GM12878 (cell line): ENCODE results near the gene CCDC102B. TPM values are rescaled to one million over a fixed set of nuclear protein-coding genes. Genes with fewer than 3 reads are reported as not detected.

ENCODE experiments used
- ATAC-seq: fragments of 200-7000 bp; cut with Tn5 transposase; 3 replicates; pipeline ENCODE4 v1.9.1; 2020; ENCODE audit warnings: mild to moderate bottlenecking, moderate library complexity
- BruUV-seq: library from RNA; stranded (reverse); fragments of 400-500 nt; replicated peaks from 2 replicates; lab custom pipeline; 2021; lab: Mats Ljungman, UMichigan
- CTCF ChIA-PET: fragments of 300-600 bp; sonication (Branson Sonifier 250); formaldehyde crosslinking; extraction: SDS; loops from one replicate; lab custom pipeline; 2021; ENCODE audit warnings: inconsistent platforms; lab: Yijun Ruan, JAX
- POLR2A ChIA-PET: fragments of 350-600 bp; formaldehyde crosslinking; extraction: SDS; loops from one replicate; lab custom pipeline; 2021; ENCODE audit warnings: inconsistent platforms; lab: Charles Lee
- RAD21 ChIA-PET: fragments of 300-600 bp; sonication (Branson Sonifier 250); formaldehyde crosslinking; loops from one replicate; lab custom pipeline; 2023; ENCODE audit warnings: antibody characterized with exemption; ENCODE audit not compliant: unreplicated experiment; lab: Charles Lee
- SMC1A ChIA-PET: fragments of 300-600 bp; sonication (Branson Sonifier 250); formaldehyde crosslinking; loops from one replicate; lab custom pipeline; 2023; ENCODE audit not compliant: unreplicated experiment, uncharacterized antibody; lab: Charles Lee
- DNase-seq: peaks from one replicate; pipeline ENCODE4 v3.0.0-alpha.2; 2011; ENCODE audit warnings: low read depth, low spot score
- FAIRE-seq: peaks from 3 replicates; lab custom pipeline; 2011; peaks lifted over from hg19 to GRCh38; lab: Jason Lieb, UNC
- H2AFZ ChIP-seq: 2 replicates; pipeline ENCODE4 v1.6.0; 2011; ENCODE audit warnings: low read depth, low read length, control low read depth; ENCODE audit not compliant: control insufficient read depth
- H3K27ac ChIP-seq: 2 replicates; pipeline ENCODE4 v1.5.1; 2011; ENCODE audit warnings: control low read depth; ENCODE audit not compliant: control insufficient read depth, insufficient read depth
- H3K27me3 ChIP-seq, 2 experiments: replicated peaks in 1 of 2; 2 replicates each; pipeline versions ENCODE4 v1.6.0 to v1.6.1; 2011; ENCODE audit warnings: low read length in 1 of 2; ENCODE audit not compliant: control insufficient read depth in 2 of 2, insufficient read depth in 2 of 2
- H3K36me3 ChIP-seq, 2 experiments: 2 replicates each; pipeline ENCODE4 v1.5.1; 2011; ENCODE audit warnings: low read length in 1 of 2; ENCODE audit not compliant: control insufficient read depth in 2 of 2, insufficient read depth in 2 of 2
- H3K4me1 ChIP-seq: 2 replicates; pipeline ENCODE4 v1.6.1; 2011; ENCODE audit warnings: mild to moderate bottlenecking, low read length, moderate library complexity, mixed read lengths; ENCODE audit not compliant: control insufficient read depth, insufficient read depth
- H3K4me2 ChIP-seq: 2 replicates; pipeline ENCODE4 v1.6.0; 2011; ENCODE audit warnings: control low read depth; ENCODE audit not compliant: control insufficient read depth, insufficient read depth
- H3K4me3 ChIP-seq: fragments of 200-600 bp; sonication (generic); 2 replicates; pipeline ENCODE4 v1.5.1; 2016
- H3K79me2 ChIP-seq: 2 replicates; pipeline ENCODE4 v1.6.0; 2011; ENCODE audit warnings: low read length; ENCODE audit not compliant: control insufficient read depth, insufficient read depth
- H3K9ac ChIP-seq: 2 replicates; pipeline ENCODE4 v1.8.0; 2011; ENCODE audit warnings: low read length, control low read depth, mixed read lengths; ENCODE audit not compliant: control insufficient read depth, insufficient read depth
- H3K9me3 ChIP-seq: replicated peaks from 3 replicates; pipeline ENCODE4 v1.5.1; 2011; ENCODE audit warnings: mild to moderate bottlenecking, low read length; ENCODE audit not compliant: control insufficient read depth, insufficient read depth
- H4K20me1 ChIP-seq: 2 replicates; pipeline ENCODE4 v1.6.0; 2011; ENCODE audit not compliant: control insufficient read depth, insufficient read depth
- ASH2L ChIP-seq: fragments of 300-600, 200-600 bp; sonication (generic); IDR thresholded peaks from 2 replicates; pipeline ENCODE4 v1.6.1; 2017; ENCODE audit warnings: low read depth, mild to moderate bottlenecking, borderline replicate concordance
- BCL11A ChIP-seq: IDR thresholded peaks from 2 replicates; pipeline ENCODE4 v1.6.1; 2011; ENCODE audit warnings: low read depth, low read length
- CBX5 ChIP-seq: sonication (generic); IDR thresholded peaks from 2 replicates; pipeline ENCODE4 v1.6.1; 2016; ENCODE audit warnings: low read depth, moderate library complexity, mild to moderate bottlenecking, inconsistent platforms
- HCFC1 ChIP-seq: fragments of 150-350 bp; IDR thresholded peaks from 2 replicates; pipeline ENCODE4 v1.6.1; 2014; ENCODE audit warnings: low read length
- JUNB ChIP-seq: IDR thresholded peaks from 2 replicates; pipeline ENCODE4 v1.6.1; 2016; ENCODE audit warnings: antibody characterized with exemption, mild to moderate bottlenecking
- NR2C1 ChIP-seq: fragments of 450-650 bp; IDR thresholded peaks from 2 replicates; pipeline ENCODE4 v1.6.1; 2017; ENCODE audit warnings: antibody characterized with exemption, mild to moderate bottlenecking, moderate library complexity
- SUZ12 ChIP-seq: fragments of 200-600 bp; sonication (generic); IDR thresholded peaks from one replicate; pipeline ENCODE4 v1.6.1; 2018; ENCODE audit warnings: antibody characterized with exemption, mild to moderate bottlenecking; ENCODE audit not compliant: unreplicated experiment
- WGBS: methylation state at CpG from one replicate; pipeline ENCODE4 v1.1.6; 2016; ENCODE audit warnings: low lambda C conversion rate; ENCODE audit not compliant: insufficient replicate concordance, insufficient coverage; ENCODE audit errors: missing lambda C conversion rate; 5-methylcytosine and 5-hydroxymethylcytosine counted together
- in situ Hi-C: fragments of 300-500 bp; cut with MboI; formaldehyde crosslinking; loops from 9 replicates; pipeline ENCODE4 v1.14.3; 2018; ENCODE audit warnings: mixed read lengths
- intact Hi-C: fragments of 100-400 bp; cut with micrococcal nuclease; formaldehyde crosslinking; loops from one replicate; pipeline ENCODE4 v1.14.2; 2022; ENCODE audit not compliant: unreplicated experiment
- polyA plus RNA-seq, 11 experiments: library from polyadenylated mRNA; depleted of rRNA in 4 of 11; unstranded in 6 of 11; stranded (reverse) in 5 of 11; fragments of >200 nt; fragmentation: Nextera tagmentation in 4 of 11; fragmentation: Illumina TruSeq in 1 of 11; extraction: Ambion mirVana in 4 of 11; extraction: Trizol in 1 of 11; gene quantifications; 1 replicate in 1 of 11; 2 replicates in 10 of 11; pipeline versions ENCODE4 v1.2.1 to v1.2.3, GENCODE V29; 2011 to 2016; ENCODE audit warnings: inconsistent platforms in 2 of 11, missing spikeins in 2 of 11, low read depth in 1 of 11
- total RNA-seq, 4 experiments: library from RNA; depleted of rRNA in 3 of 4; stranded (reverse); fragments of >200 nt in 3 of 4; fragmentation: Illumina TruSeq in 1 of 4; extraction: Trizol in 1 of 4; gene quantifications; 2 replicates each; pipeline versions ENCODE4 v1.2.1 to v1.2.3, GENCODE V29; 2013 to 2021
- TF ChIP-seq, protein P1 (sequence below): fragments of 450-650 bp; IDR thresholded peaks from 2 replicates; pipeline ENCODE4 v1.6.1; 2017; ENCODE audit warnings: mild to moderate bottlenecking, low read depth, inconsistent platforms; ENCODE audit not compliant: poor library complexity, severe bottlenecking

The CCDC102B gene
- total and polyA plus RNA-seq, 10 of the 15 experiments (the other 5 are each of a cell fraction or from before 2014, with no cell fraction given): 2.7 to 4.7 (median 3.3) TPM

DNA sequence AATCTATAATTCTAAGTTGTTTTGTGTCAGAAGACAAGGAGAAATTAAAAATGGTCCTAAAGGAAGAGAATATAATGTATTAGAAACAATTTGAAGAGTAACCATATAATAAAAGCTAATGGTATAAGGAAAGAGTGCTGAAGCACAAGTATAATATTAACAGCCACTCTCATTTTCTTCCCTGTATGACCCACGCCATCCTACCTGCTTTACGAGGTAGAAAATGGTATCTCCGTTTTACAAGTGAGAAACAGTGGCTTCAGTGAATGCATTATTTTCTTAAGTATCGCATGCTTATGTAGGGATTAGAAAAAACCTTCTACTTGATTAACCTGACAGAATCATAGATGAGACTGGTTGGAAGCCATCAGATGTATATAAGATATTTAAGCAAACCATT lies 266.2 kb downstream of the CCDC102B start:
- no peak overlapping the region for H3K4me3 ChIP-seq
- intact Hi-C loops (no loop called here), in situ Hi-C loops (no loop called here)
- no peaks in the 10 kb centered on the region for H3K27me3 ChIP-seq
- WGBS: 9% methylated on average over 4 of the region's 4 CpGs
- no peak for TF ChIP-seq JUNB
- TF ChIP-seq, protein P1, sequence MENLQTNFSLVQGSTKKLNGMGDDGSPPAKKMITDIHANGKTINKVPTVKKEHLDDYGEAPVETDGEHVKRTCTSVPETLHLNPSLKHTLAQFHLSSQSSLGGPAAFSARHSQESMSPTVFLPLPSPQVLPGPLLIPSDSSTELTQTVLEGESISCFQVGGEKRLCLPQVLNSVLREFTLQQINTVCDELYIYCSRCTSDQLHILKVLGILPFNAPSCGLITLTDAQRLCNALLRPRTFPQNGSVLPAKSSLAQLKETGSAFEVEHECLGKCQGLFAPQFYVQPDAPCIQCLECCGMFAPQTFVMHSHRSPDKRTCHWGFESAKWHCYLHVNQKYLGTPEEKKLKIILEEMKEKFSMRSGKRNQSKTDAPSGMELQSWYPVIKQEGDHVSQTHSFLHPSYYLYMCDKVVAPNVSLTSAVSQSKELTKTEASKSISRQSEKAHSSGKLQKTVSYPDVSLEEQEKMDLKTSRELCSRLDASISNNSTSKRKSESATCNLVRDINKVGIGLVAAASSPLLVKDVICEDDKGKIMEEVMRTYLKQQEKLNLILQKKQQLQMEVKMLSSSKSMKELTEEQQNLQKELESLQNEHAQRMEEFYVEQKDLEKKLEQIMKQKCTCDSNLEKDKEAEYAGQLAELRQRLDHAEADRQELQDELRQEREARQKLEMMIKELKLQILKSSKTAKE: no peak
- no peak for TF ChIP-seq CBX5
- no peak for TF ChIP-seq NR2C1
- no peak for TF ChIP-seq HCFC1
- no peak for TF ChIP-seq BCL11A
- TF ChIP-seq SUZ12: no peak
- TF ChIP-seq ASH2L: no peak
- ChIA-PET POLR2A (no interaction called here), SMC1A (no interaction called here), RAD21 (no interaction called here), CTCF (no interaction called here)
- H3K27ac ChIP-seq: no peak overlapping the region
- ATAC-seq (no peak), DNase-seq (no peak), FAIRE-seq (no peak)
- H3K4me2 ChIP-seq: no peak overlapping the region
- no peaks in the 10 kb centered on the region for H3K79me2 ChIP-seq
- no peak overlapping the region for H3K9ac ChIP-seq
- H2AFZ ChIP-seq: no peak overlapping the region
- BruUV-seq: no TSS peak
- H3K4me1 ChIP-seq: no peaks in the 10 kb centered on the region
- no peaks in the 10 kb centered on the region for H3K36me3 ChIP-seq
- H4K20me1 ChIP-seq: no peaks in the 10 kb centered on the region
- no peaks in the 10 kb centered on the region for H3K9me3 ChIP-seq
